Motor neuron (in vitro differentiated cells): Measurements from ENCODE around the gene NLE1. TPM values are rescaled to one million over a fixed set of nuclear protein-coding genes. Genes with fewer than 3 reads are reported as not detected.
"Not testable (repeated sequence)": the region's sequence is repeated elsewhere in the genome, so short reads cannot be mapped to it uniquely, and the experiment has no call there.

Source experiments
- ATAC-seq, 8 experiments: fragments of 200-7000 bp; cut with Tn5 transposase; replicated peaks in 6 of 8; 2 replicates each; pipeline ENCODE4 v1.8.0; 2021; ENCODE audit warnings: mild to moderate bottlenecking in 8 of 8, moderate library complexity in 8 of 8
- H3K27ac ChIP-seq, 2 donors: fragments of 250-450 bp; sonication (Bioruptor Pico); 2 replicates each; pipeline ENCODE4 v1.9.0; 2021; ENCODE audit warnings: antibody characterized with exemption in 2 of 2, mild to moderate bottlenecking in 2 of 2, moderate library complexity in 1 of 2
- H3K4me1 ChIP-seq, 2 donors: fragments of 250-450 bp; sonication (Bioruptor Pico); replicated peaks in 1 of 2; 2 replicates each; pipeline ENCODE4 v1.6.1; 2021; ENCODE audit warnings: antibody characterized with exemption in 2 of 2, mild to moderate bottlenecking in 2 of 2, moderate library complexity in 1 of 2
- H3K4me3 ChIP-seq, 5 donors: fragments of 250-450 bp; sonication (Bioruptor Pico); 2 replicates each; pipeline ENCODE4 v1.9.0; 2021; ENCODE audit warnings: antibody characterized with exemption in 5 of 5, mild to moderate bottlenecking in 5 of 5, moderate library complexity in 4 of 5
- WGBS, 10 experiments: fragments of 450-650 bp; shearing (Covaris generic); methylation state at CpG; one replicate each; pipeline ENCODE4 v1.0.0; 2022; 5-methylcytosine and 5-hydroxymethylcytosine counted together
- in situ Hi-C, 9 experiments: fragments of 400-800 bp; cut with MboI; loops; one replicate each; pipeline ENCODE4 v1.15.0; 2021; ENCODE audit warnings: low sequenced_read_pairs in 9 of 9, low pct_unique_long_range_greater_than_20kb in 2 of 9; ENCODE audit not compliant: unreplicated experiment in 9 of 9
- total RNA-seq, 8 experiments: library from RNA; unstranded; fragments of 300-600 nt; gene quantifications; 2 replicates each; pipeline versions ENCODE4 v1.2.3 to v1.2.4, GENCODE V29; 2022

The NLE1 gene
- total RNA-seq, 8 experiments from 2014 or later = 13.0 to 29.8 (median 19.7) TPM

DNA sequence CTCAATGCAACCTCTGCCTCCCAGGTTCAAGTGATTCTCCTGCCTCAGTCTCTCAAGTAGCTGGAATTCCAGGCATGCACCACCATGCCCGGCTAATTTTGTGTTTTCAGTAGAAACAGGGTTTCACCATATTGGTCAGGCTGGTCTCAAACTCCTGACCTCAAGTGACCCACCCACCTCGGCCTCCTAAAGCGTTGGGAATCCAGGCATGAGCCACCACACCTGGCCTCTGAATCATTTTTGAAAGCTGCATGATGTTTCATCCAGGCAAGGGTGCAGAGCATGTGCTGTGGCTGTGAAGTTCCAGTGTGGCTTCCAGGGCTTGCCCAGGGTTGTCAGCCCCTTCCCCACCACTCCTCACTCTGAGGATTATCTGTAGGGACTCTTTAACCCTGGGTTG lies 30.2 kb upstream of the NLE1 start:
- H3K4me3 ChIP-seq, H3K27ac ChIP-seq, ATAC-seq, H3K4me1 ChIP-seq: not testable (repeated sequence)
- in situ Hi-C loops = loop anchor here in 5 of 9 experiments (10.0 to 25.0 kb wide), 2 partner anchors 362 to 365 kb away; partner anchors contain the start of gene SLFN12L (in 5 of the 5)
- WGBS, 10 experiments = 40 to 100% (median 72%) methylated on average over 1 to 3 of the region's 3 CpGs; no CpG with 5 or more reads in 1 of the 10 experiments

DNA sequence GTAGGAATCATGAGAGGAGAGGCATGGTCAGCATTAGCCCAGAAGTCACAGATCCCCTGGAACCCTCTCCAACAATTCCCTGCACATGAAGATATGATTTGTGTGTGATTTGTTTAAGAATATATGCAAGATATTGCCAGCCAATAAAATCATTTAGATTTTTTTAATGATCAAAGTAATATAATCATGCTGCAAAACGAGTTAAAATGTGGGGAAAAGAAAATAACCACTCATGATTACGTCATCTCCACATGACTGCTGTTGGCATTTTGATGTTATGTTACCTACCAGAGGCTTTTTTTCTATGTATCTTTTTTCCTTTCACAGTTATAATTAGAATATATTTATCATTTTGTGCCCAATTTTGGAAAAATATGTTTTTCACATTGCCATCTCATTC lies 29.7 kb upstream of the NLE1 start:
- Histone ChIP-seq H3K4me1 (no peaks in the 10 kb centered on the region), H3K4me3 (no peak overlapping the region), H3K27ac (no peak overlapping the region)
- WGBS, 10 experiments = 0 to 100% (median 27%) methylated on average over 1 to 2 of the region's 2 CpGs; no CpG with 5 or more reads in 2 of the 10 experiments
- ATAC-seq = peak in 2 of 8 experiments; percentile 29 to 40
- in situ Hi-C loops = loop anchor here in 5 of 9 experiments (10.0 to 25.0 kb wide), 2 partner anchors 363 to 365 kb away; partner anchors contain the start of gene SLFN12L (in 5 of the 5)

DNA sequence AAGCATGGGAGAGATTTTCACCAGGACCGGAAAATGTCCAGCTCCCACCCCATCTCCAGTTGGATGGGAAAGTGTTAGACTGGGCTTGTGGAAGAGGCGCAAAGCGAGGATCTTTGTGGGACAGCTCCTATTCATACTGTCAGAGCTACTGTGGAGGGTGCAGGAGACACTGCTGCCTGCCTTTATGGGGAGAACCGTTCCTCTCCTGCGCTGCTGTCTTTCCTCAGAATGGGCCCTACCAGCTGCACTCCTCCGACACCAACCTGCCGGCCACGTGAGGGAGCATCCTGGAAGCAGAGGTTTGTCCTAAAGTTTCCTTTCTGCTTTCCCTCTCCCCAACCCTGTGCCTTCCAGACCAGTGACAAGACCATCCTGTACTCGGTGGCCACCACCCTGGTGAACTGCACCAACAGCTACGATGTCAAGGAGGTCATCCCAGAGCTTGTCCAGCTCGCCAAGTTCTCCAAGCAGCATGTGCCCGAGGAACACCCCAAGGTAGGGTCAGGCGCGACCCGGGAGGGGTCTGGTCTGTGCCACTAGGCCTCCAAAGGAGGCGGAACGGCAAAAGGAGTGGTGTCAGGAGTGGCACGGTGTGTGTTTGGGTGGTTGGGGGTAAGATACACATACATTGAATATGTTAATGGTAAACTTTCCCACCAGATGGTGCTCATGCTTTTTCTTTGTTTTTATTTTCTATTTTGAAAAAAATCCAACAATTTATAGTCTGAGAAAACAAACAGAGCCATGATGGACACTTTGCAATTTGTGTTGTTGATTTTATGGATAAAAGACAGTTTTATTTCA lies 29.1 kb upstream of the NLE1 start:
- WGBS, 10 experiments = 62 to 86% (median 75%) methylated on average over 1 to 11 of the region's 18 CpGs; no CpG with 5 or more reads in 3 of the 10 experiments
- H3K4me1 ChIP-seq = no peaks in the 10 kb centered on the region
- peak in 3 of 8 experiments; percentile 57 to 83 (median 81) for ATAC-seq
- no peak overlapping the region for H3K27ac ChIP-seq
- H3K4me3 ChIP-seq = no peak overlapping the region
- in situ Hi-C loops = loop anchor here in 5 of 9 experiments (10.0 to 25.0 kb wide), 2 partner anchors 364 to 366 kb away; partner anchors contain the start of gene SLFN12L (in 5 of the 5)

DNA sequence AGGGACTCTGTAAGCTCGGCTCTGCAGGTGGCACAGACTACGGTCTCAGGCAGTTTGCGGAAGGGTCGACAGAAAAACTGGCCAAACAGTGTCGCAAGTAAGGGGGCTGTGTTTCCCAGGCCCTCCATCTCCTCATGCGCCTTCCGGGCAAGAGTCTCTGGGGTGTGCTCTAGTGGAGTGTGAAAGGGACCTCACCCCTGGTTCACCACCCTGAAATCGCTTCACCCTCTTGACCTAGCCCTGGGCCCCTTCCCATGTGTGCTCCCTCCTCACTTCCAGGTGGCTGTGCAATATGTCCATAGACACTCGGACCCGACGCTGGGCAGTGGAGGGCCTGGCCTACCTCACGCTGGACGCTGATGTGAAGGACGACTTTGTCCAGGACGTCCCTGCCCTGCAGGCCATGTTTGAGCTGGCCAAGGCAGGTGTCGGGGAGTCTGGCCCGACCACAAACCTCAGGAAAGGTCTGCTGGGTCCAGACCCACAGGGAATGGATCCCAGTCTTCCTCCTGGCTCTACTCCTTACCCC lies 27.8 kb upstream of the NLE1 start:
- Histone ChIP-seq H3K4me1 (no peaks in the 10 kb centered on the region), H3K4me3 (no peak overlapping the region), H3K27ac (no peak overlapping the region)
- 75 to 90% (median 85%) methylated on average over 1 to 8 of the region's 17 CpGs; no CpG with 5 or more reads in 6 of the 10 experiments for WGBS, 10 experiments
- in situ Hi-C loops = loop anchor here in 5 of 9 experiments (10.0 to 25.0 kb wide), 2 partner anchors 365 to 367 kb away; partner anchors contain the start of gene SLFN12L (in 5 of the 5)
- no peak for ATAC-seq

DNA sequence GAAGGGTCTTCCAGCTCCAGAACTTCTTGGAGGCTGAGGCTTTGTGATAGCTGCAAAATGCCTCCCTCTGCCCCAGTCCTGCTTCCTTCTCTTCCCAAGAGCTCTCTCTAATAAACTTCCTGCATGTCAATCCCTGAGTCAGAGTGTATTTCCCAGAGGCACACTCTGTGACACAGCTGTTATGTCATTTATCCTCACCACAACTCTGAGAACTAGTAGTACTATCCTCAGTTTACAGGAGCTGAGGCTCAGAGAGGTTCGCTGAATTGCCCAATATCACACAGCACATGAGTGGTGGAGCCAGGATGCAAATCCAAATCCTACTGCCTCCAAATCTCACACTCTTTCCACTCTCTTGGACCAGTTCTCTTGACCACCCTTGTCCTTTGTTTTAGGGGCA lies 25.6 kb upstream of the NLE1 start:
- H3K27ac ChIP-seq = no peak overlapping the region
- ATAC-seq = no peak
- no peak overlapping the region for H3K4me3 ChIP-seq
- in situ Hi-C loops = loop anchor here in 4 of 9 experiments (25.0 kb wide), 1 partner anchor 370 kb away; the partner anchor contains the start of gene SLFN12L (in 4 of the 4)
- H3K4me1 ChIP-seq = no peaks in the 10 kb centered on the region
- WGBS, 10 experiments = 40 to 43% methylated on average over 1 of the region's 1 CpG; no CpG with 5 or more reads in 8 of the 10 experiments

DNA sequence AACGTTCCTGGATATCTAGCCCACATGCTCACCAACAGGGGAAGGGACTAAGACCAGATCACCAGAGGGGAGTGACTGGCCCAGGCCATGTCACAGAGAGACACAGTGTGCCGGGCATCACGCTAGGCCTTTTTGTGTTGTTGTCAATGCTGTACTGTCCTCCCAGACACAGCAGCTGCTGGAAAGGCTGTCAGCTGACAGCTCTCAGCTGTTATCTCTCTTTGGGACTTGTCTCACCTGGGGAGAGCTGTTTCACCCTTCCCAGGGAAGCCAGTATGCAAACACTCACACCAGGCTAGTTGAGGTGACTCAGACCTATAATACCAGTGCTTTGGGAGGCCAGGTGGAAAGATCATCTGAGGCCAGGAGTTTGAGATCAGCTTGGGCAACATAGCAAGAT lies 24.9 kb upstream of the NLE1 start:
- Histone ChIP-seq H3K4me3 (no peak overlapping the region), H3K27ac (no peak overlapping the region), H3K4me1 (no peaks in the 10 kb centered on the region)
- ATAC-seq = no peak
- in situ Hi-C loops = loop anchor here in 4 of 9 experiments (25.0 kb wide), 1 partner anchor 370 kb away; the partner anchor contains the start of gene SLFN12L (in 4 of the 4)
- WGBS, 10 experiments = 50 to 63% methylated on average over 2 of the region's 3 CpGs; no CpG with 5 or more reads in 8 of the 10 experiments

DNA sequence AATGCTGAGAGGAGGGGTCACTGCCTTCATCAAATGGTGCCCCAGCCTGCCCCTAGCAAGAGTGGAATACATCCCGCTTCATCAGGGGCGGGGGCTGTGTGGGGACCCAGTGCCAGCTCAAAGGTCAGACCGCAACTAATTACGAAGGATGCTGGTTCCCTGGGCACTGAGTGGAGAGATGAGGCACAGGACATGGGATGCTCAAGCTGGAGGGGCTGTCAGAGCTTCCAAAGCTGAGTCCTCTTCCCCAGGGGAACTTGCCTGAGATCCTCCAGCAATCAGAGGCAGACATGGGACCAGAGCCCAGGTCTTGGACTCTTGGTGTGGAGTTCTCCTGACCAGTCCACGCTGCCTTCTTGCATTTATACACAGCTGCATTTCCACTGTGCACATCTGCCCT lies 24.4 kb upstream of the NLE1 start:
- no peaks in the 10 kb centered on the region for H3K4me1 ChIP-seq
- no peak for ATAC-seq
- WGBS, 10 experiments = 53 to 100% (median 73%) methylated on average over 1 to 5 of the region's 5 CpGs; no CpG with 5 or more reads in 5 of the 10 experiments
- in situ Hi-C loops = loop anchor here in 4 of 9 experiments (25.0 kb wide), 1 partner anchor 371 kb away; the partner anchor contains the start of gene SLFN12L (in 4 of the 4)
- no peak overlapping the region for H3K27ac ChIP-seq
- H3K4me3 ChIP-seq = no peak overlapping the region

DNA sequence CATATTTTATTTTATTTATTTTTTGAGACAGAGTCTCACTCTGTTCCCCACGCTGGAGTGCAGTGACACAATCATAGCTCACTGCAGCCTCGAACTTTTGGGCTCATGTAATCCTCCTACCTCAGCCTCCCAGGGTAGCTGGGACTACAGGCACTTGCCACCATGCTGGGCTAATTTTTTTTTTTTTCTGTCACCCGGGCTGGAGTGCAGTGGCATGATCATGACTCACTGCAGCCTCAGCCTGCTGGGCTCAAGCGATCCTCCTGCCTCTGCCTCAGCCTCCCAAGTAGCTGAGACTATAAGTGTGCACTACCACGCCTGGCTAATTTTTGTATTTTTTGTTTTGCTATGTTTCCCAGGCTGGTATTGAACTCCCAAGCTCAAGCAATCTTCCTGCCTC lies 22.6 kb upstream of the NLE1 start:
- 0 to 100% (median 58%) methylated on average over 1 to 5 of the region's 5 CpGs; no CpG with 5 or more reads in 2 of the 10 experiments for WGBS, 10 experiments
- Histone ChIP-seq H3K4me3 (no peak overlapping the region), H3K27ac (no peak overlapping the region), H3K4me1 (no peaks in the 10 kb centered on the region)
- ATAC-seq = no peak
- in situ Hi-C loops = loop anchor here in 4 of 9 experiments (25.0 kb wide), 1 partner anchor 373 kb away; the partner anchor contains the start of gene SLFN12L (in 4 of the 4)

DNA sequence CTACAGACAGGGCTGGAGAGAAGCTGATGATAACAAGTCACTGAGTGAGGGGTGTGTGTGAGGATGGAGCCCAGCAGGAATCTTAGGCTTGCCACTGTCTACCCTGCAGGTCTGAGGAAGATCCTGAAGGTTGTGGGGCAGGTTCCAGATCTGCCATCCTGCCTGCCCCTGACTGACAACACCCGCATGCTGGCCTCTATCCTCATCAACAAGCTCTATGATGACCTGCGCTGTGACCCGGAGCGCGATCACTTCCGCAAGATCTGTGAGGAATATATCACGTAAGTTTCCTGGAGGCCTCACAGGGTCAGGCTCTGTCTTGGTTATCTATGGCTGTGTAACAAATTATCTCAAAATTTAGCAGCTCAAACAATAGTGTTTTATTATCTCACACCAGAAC lies 21.8 kb upstream of the NLE1 start:
- ATAC-seq = no peak
- whole genome bisulfite sequencing, 10 experiments = 92 to 100% (median 99%) methylated on average over 1 to 7 of the region's 7 CpGs; no CpG with 5 or more reads in 2 of the 10 experiments
- H3K4me3 ChIP-seq = no peak overlapping the region
- in situ Hi-C loops = loop anchor here in 4 of 9 experiments (25.0 kb wide), 1 partner anchor 373 kb away; the partner anchor contains the start of gene SLFN12L (in 4 of the 4)
- no peak overlapping the region for H3K27ac ChIP-seq
- H3K4me1 ChIP-seq = no peaks in the 10 kb centered on the region

DNA sequence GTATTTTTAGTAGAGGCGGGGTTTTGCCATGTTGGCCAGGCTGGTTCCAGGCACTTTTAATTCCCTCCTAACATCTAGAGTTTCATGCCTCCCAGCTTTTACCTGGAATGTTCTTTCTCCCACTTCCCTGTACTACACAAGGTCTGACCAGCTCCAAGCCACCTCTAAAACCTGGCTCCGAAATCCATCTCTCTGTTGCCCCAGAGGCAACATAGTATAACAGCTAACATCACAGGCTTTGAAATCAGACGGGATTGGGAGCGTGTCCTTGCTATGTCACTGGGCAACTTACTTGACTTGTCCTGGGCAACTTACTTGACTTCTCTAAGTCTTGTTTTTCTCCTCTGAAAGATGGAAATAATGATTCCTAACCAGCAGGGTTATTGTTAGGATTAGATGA lies 20.7 kb upstream of the NLE1 start:
- Histone ChIP-seq H3K4me1 (no peaks in the 10 kb centered on the region), H3K4me3 (no peak overlapping the region), H3K27ac (no peak overlapping the region)
- no peak for ATAC-seq
- WGBS, 10 experiments = 46 to 100% (median 83%) methylated on average over 1 to 4 of the region's 4 CpGs; no CpG with 5 or more reads in 3 of the 10 experiments
- in situ Hi-C loops = loop anchor here in 4 of 9 experiments (25.0 kb wide), 1 partner anchor 375 kb away; the partner anchor contains the start of gene SLFN12L (in 4 of the 4)

DNA sequence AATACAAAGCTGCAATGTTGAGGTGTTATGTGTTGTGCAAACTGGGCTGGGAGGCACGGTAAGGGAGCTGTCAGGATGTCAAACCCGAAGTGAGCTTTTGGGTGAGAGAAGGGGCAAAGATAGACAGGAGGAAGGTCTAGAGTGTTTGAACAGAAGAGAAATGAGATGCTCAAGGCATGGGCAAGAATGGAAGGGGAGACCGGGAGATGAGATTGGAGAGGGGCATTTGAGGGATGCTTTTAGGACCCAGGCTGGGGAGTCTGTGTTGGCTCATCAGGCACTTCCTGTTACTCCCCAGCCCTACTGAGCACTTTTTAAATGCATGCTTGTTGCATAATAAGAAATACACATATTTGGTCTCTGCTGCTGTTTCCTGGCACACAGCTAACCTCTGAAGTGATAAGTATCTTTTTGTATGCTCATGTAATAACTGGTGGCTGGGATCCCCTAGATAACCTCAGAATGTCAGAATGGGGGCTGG lies 19.2 kb upstream of the NLE1 start:
- no peak overlapping the region for H3K4me3 ChIP-seq
- 37 to 73% (median 47%) methylated on average over 1 to 3 of the region's 3 CpGs; no CpG with 5 or more reads in 3 of the 10 experiments for WGBS, 10 experiments

More for the DNA sequence above, 19.2 kb upstream of the NLE1 start:
- Histone ChIP-seq H3K4me1 (no peaks in the 10 kb centered on the region), H3K27ac (no peak overlapping the region)
- in situ Hi-C loops = loop anchor here in 4 of 9 experiments (25.0 kb wide), 1 partner anchor 376 kb away; the partner anchor contains the start of gene SLFN12L (in 4 of the 4)
- ATAC-seq = peak in 2 of 8 experiments; percentile 42 to 63
